Ramos (cell line): ENCODE measurements around the gene EXD3.

ENCODE experiments used
- in situ Hi-C: fragments of 300-500 bp; cut with MboI; formaldehyde crosslinking; loops from one replicate; pipeline ENCODE4 v1.14.3; 2022; ENCODE audit warnings: low sequenced_read_pairs; ENCODE audit not compliant: unreplicated experiment

Gene EXD3

GRCh38 chr9:137422604-137423513, at the start of gene EXD3, which contains the start of gene NOXA1:
TSS of gene EXD3 (minus strand) at chr9:137423162. CDS start at chr9:137395357, 27,805 bp downstream.
TSS of gene NOXA1 (plus strand) at chr9:137423393. CDS start at chr9:137423530, 137 bp downstream.
- in situ Hi-C loops: no loop called here

- in situ Hi-C loops: loop anchor here (25.0 kb wide), 1 partner anchor 683 kb away; the partner anchor contains the start of genes CCDC183 and TMEM141
These were observed 47.8 kb upstream of the EXD3 start for GRCh38 chr9:137470785-137471184.

GRCh38 chr9:137467896-137468295, 44.9 kb upstream of the EXD3 start:
- in situ Hi-C loops: loop anchor here (25.0 kb wide), 1 partner anchor 681 kb away; the partner anchor contains the start of genes CCDC183 and TMEM141

- in situ Hi-C loops: loop anchor here (25.0 kb wide), 1 partner anchor 680 kb away; the partner anchor contains the start of genes CCDC183 and TMEM141
These were observed 44.2 kb upstream of the EXD3 start for GRCh38 chr9:137467161-137467581.

- in situ Hi-C loops: loop anchor here (25.0 kb wide), 1 partner anchor 679 kb away; the partner anchor contains the start of genes CCDC183 and TMEM141
These were observed 43.6 kb upstream of the EXD3 start for GRCh38 chr9:137466389-137467085.

GRCh38 chr9:137465720-137466388, 42.9 kb upstream of the EXD3 start:
- in situ Hi-C loops: loop anchor here (25.0 kb wide), 1 partner anchor 679 kb away; the partner anchor contains the start of genes CCDC183 and TMEM141

GRCh38 chr9:137465000-137465719, 42.2 kb upstream of the EXD3 start:
- in situ Hi-C loops: loop anchor here (25.0 kb wide), 1 partner anchor 678 kb away; the partner anchor contains the start of genes CCDC183 and TMEM141

- in situ Hi-C loops: loop anchor here (25.0 kb wide), 1 partner anchor 677 kb away; the partner anchor contains the start of genes CCDC183 and TMEM141
These were observed 41.5 kb upstream of the EXD3 start for GRCh38 chr9:137464291-137464999.

GRCh38 chr9:137463931-137464290, 40.9 kb upstream of the EXD3 start:
- in situ Hi-C loops: loop anchor here (25.0 kb wide), 1 partner anchor 677 kb away; the partner anchor contains the start of genes CCDC183 and TMEM141

GRCh38 chr9:137462986-137463930, 40.3 kb upstream of the EXD3 start:
- in situ Hi-C loops: loop anchor here (25.0 kb wide), 1 partner anchor 676 kb away; the partner anchor contains the start of genes CCDC183 and TMEM141

- in situ Hi-C loops: loop anchor here (25.0 kb wide), 1 partner anchor 675 kb away; the partner anchor contains the start of genes CCDC183 and TMEM141
These were observed 39.5 kb upstream of the EXD3 start for GRCh38 chr9:137462396-137462985.

GRCh38 chr9:137461663-137462395, 38.9 kb upstream of the EXD3 start:
- in situ Hi-C loops: loop anchor here (25.0 kb wide), 1 partner anchor 675 kb away; the partner anchor contains the start of genes CCDC183 and TMEM141

- in situ Hi-C loops: loop anchor here (25.0 kb wide), 1 partner anchor 674 kb away; the partner anchor contains the start of genes CCDC183 and TMEM141
These were observed 38.3 kb upstream of the EXD3 start for GRCh38 chr9:137461316-137461662.

- in situ Hi-C loops: loop anchor here (25.0 kb wide), 1 partner anchor 673 kb away; the partner anchor contains the start of genes CCDC183 and TMEM141
These were observed 37.7 kb upstream of the EXD3 start for GRCh38 chr9:137460363-137461315.
